GM10248 (cell line): Measurements from ENCODE around the gene TRIM6.

Experiments used
- CTCF ChIA-PET: fragments of 300-600 bp; sonication (Branson Sonifier 250); formaldehyde crosslinking; extraction: SDS; loops from one replicate; lab custom pipeline; 2021; ENCODE audit warnings: antibody characterized with exemption; lab: Yijun Ruan, JAX
- POLR2A ChIA-PET: fragments of 350-650 bp; sonication (Branson Sonifier 250); formaldehyde crosslinking; extraction: SDS; loops from one replicate; lab custom pipeline; 2020; ENCODE audit warnings: antibody characterized with exemption; lab: Yijun Ruan, JAX
- DNase-seq: peaks from one replicate; pipeline ENCODE4 v3.0.0; 2012; ENCODE audit errors: extremely low spot score
- CTCF ChIP-seq: IDR thresholded peaks from 2 replicates; pipeline ENCODE4 v1.5.1; 2012; ENCODE audit warnings: mild to moderate bottlenecking, low read depth; ENCODE audit errors: extremely low read depth, missing control alignments, control extremely low read depth

TRIM6 gene

GRCh38 chr11:5557751-5558150 lies 38.7 kb upstream of the TRIM6 start:
- DNase-seq: no peak
- no peak for TF ChIP-seq CTCF
- POLR2A ChIA-PET: no interaction called here
- CTCF ChIA-PET: interaction anchor here (1.8 kb wide), 1 partner anchor 22 kb away, joined by 4 read pairs; no protein-coding TSS in a partner anchor

- no peak for TF ChIP-seq CTCF
- DNase-seq: no peak
- CTCF ChIA-PET: interaction anchor here (0.9 kb wide), 1 partner anchor 15 kb away, joined by 3 read pairs; no protein-coding TSS in a partner anchor
- POLR2A ChIA-PET: no interaction called here
Observed at GRCh38 chr11:5564259-5565019, 32.0 kb upstream of the TRIM6 start.

GRCh38 chr11:5574654-5575053 lies 21.8 kb upstream of the TRIM6 start:
- no peak for DNase-seq
- ChIA-PET CTCF (no interaction called here), POLR2A (no interaction called here)
- no peak for TF ChIP-seq CTCF

- no peak for TF ChIP-seq CTCF
- ChIA-PET CTCF (no interaction called here), POLR2A (no interaction called here)
- DNase-seq: no peak
Observed at GRCh38 chr11:5575152-5575551, 21.3 kb upstream of the TRIM6 start.

- DNase-seq: no peak
- ChIA-PET CTCF (no interaction called here), POLR2A (no interaction called here)
Observed at GRCh38 chr11:5577101-5577500, 19.3 kb upstream of the TRIM6 start.

GRCh38 chr11:5580577-5580976 lies 15.9 kb upstream of the TRIM6 start, which contains the start of gene OR52B6:
OR52B6 (plus strand) TSS chr11:5580877; CDS start chr11:5580877, 0 bp downstream.
- ChIA-PET POLR2A (no interaction called here), CTCF (interaction anchor here (1.6 kb wide), 1 partner anchor 12 kb away, joined by 3 read pairs; no protein-coding TSS in a partner anchor)
- no peak for DNase-seq
- TF ChIP-seq CTCF: no peak

More at GRCh38 chr11:5577101-5577500, 19.3 kb upstream of the TRIM6 start:
- TF ChIP-seq CTCF: no peak
